Activated naive CD8-positive, alpha-beta T cell (primary cell): ENCODE measurements around the gene RAX2.

Experiments
- H3K27ac Mint-ChIP-seq: one replicate; pipeline ENCODE4 v1.8.0; 2021; ENCODE audit warnings: mixed read lengths
- H3K27me3 Mint-ChIP-seq: one replicate; pipeline ENCODE4 v1.8.0; 2021; ENCODE audit warnings: mixed read lengths
- H3K36me3 Mint-ChIP-seq: one replicate; pipeline ENCODE4 v1.8.0; 2021; ENCODE audit warnings: mixed read lengths
- H3K4me1 Mint-ChIP-seq: one replicate; pipeline ENCODE4 v1.8.0; 2021; ENCODE audit warnings: low read depth, mixed read lengths
- H3K4me3 Mint-ChIP-seq: one replicate; pipeline ENCODE4 v1.8.0; 2021; ENCODE audit warnings: mild to moderate bottlenecking, mixed read lengths
- H3K9me3 Mint-ChIP-seq: one replicate; pipeline ENCODE4 v1.8.0; 2021; ENCODE audit warnings: low read depth, mixed read lengths

The RAX2 gene

DNA sequence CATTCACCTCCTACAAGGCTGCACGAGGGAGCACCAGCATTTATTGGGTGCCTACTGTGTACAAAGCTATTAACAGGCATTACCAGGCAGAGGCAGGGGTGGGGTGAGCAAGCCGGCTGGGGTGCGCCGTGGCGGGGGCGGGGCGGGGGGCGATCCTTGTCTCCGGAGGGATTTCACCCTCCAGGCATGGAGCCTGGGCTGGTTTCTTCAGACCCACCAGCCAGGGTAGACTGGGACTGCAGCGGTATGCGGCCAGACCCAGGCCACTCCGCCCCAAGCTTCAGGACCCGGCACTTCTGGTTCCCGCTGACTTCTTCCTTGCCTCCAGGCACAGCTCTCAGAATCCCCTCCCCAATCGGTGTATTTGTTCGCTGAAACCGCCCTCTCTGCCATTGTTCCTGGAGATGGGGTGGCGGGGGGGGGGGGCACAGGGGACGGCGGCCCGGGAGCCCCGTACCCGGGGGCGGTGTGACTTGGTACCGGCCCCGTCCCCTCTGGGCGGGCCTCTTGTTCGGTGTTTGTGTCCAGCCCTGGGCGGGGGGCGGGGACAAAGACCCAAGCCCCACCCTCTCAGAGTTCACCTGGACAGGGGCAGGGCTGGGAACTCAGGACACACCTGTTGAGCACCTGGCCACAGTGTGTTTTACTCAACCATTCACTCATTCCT, 49.5 kb downstream of the RAX2 start:
- H3K27ac Mint-ChIP-seq, result no peak overlapping the region
- H3K9me3 Mint-ChIP-seq, result no peaks in the 10 kb centered on the region
- H3K4me1 Mint-ChIP-seq, result peaks cover 8% of the 10 kb centered on the region
- no peaks in the 10 kb centered on the region for H3K27me3 Mint-ChIP-seq
- peak overlapping the region; percentile 78 for H3K4me3 Mint-ChIP-seq
- no peaks in the 10 kb centered on the region for H3K36me3 Mint-ChIP-seq

DNA sequence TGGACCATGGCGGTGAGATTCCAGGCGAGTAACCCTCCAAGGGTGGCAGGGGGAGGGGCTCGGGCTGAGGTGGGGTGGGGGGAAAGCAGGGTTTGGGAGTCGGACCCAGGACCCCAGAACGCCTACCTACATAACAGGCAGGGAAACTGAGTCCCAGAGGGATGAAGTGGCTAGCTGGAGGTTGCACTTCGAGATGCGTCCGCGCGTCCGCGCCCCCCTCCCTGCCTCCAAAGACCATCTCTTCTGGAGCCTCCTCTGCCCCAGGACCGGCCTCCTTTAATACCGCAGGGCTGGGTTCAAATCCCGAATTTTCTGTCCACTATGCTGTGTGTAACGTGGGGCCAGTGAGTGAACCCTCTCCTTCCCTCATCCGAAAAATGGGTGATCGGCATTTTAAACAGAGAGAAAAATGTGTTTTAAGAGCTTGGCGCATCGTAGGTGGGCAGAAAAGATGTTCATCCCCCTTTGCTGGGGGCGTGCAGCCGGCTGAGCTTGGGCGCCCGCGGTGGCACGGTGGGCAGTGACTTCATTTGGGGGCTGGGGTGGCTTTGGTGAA, 50.1 kb downstream of the RAX2 start:
- Mint-ChIP-seq H3K4me3 (peak overlapping the region; percentile 78), H3K4me1 (peaks cover 8% of the 10 kb centered on the region)

DNA sequence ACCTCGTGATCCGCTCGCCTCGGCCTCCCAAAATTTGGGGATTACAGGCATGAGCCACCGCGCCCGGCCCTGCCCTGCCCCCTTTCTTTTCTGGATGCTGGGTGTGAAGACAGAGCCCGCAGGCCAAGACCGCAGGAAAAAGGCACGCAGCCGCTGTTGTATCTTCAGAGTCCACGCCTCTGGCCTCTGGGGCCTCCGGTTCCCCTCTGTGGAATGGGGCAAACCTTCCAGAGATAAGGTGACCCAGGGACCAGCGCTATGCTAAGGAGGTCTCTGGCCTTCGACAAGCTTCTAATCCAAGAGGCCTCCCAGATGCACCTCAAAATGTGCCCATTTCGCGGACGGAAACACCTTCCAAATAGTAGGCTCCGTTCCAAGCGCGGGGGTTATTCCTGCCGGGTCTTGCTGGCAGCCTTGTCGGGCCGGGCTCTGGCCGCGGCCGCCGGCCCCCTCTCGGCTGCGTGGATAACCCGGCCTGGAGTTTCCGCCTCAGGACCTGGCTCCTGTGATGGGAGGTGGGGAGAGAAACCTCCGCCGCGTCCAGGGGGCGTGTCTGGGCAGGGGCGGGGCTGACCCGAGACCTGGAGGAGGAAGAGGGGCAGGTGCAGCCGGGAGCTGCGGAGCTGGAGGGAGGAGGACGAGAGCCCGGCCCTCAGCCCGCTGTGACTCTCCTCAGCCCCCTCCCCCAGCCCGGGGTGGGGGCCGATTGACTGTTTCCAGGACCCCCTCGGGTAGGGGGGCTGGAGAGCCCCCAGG, 50.7 kb downstream of the RAX2 start:
- no peak overlapping the region for H3K27ac Mint-ChIP-seq

More for the DNA sequence above, 50.1 kb downstream of the RAX2 start:
- Mint-ChIP-seq H3K27me3 (no peaks in the 10 kb centered on the region), H3K36me3 (no peaks in the 10 kb centered on the region), H3K27ac (no peak overlapping the region), H3K9me3 (no peaks in the 10 kb centered on the region)

DNA sequence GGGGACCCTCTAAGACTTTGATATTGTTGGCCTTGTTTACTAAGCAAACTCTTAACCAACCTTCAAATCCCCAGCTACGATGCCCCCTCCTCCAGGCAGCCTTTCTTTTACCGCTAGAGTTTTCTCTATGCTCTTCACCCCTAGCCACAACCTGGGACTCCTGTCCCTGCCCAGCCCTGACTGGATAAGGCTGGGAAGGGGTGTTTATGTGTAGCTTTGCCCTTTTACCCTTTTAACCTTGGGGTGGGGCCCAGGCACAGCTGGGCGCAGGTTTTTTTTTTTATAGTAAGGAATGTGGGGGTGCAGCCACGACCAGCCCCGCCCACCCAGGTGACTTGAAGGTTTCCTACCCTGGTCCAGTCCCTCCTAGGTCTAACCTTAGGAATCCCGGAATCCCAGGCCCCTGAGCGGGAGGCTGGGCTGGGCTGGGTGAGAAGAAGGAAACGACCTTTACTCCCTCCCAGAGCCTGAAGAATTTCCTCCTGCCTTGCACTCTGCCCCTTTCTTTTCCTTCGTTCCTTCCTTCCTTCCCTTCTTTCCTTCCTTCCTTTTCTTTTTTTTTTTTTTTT, 51.6 kb downstream of the RAX2 start:
- Mint-ChIP-seq H3K9me3 (no peaks in the 10 kb centered on the region), H3K4me1 (peaks cover 8% of the 10 kb centered on the region), H3K36me3 (no peaks in the 10 kb centered on the region), H3K27ac (no peak overlapping the region), H3K27me3 (no peaks in the 10 kb centered on the region), H3K4me3 (no peak overlapping the region)

More for the DNA sequence above, 50.7 kb downstream of the RAX2 start:
- H3K9me3 Mint-ChIP-seq, result no peaks in the 10 kb centered on the region
- H3K4me3 Mint-ChIP-seq, result peak overlapping the region; percentile 68
- H3K4me1 Mint-ChIP-seq, result peaks cover 8% of the 10 kb centered on the region
- no peaks in the 10 kb centered on the region for H3K27me3 Mint-ChIP-seq
- no peaks in the 10 kb centered on the region for H3K36me3 Mint-ChIP-seq

DNA sequence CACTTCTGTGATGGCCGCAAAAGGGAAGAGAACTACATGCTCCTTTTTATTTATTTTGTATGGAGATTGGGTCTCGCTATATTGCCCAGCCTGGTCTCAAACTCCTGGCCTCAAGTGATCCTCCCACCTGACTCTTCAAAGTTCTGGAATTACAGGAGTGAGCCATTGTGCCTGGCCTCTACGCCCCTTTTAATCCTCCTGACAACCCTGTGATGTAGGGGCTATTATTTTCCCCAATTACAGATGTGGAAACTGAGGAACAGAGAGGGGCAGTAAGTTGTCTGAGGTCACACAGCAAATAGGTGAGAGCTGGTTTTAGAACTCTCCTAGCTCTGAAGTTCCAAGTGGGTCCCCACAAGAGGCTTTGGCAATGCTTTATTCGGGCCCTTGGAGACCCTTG, 52.2 kb downstream of the RAX2 start:
- no peaks in the 10 kb centered on the region for H3K36me3 Mint-ChIP-seq
- H3K4me1 Mint-ChIP-seq, result peaks cover 8% of the 10 kb centered on the region
- no peak overlapping the region for H3K27ac Mint-ChIP-seq
- H3K4me3 Mint-ChIP-seq, result no peak overlapping the region
- no peaks in the 10 kb centered on the region for H3K27me3 Mint-ChIP-seq
- H3K9me3 Mint-ChIP-seq, result no peaks in the 10 kb centered on the region
